Ramos (cell line): ENCODE results near the gene TRIM10.
"Not testable (repeated sequence)": the region's sequence is repeated elsewhere in the genome, so short reads cannot be mapped to it uniquely, and the experiment has no call there.

Experiments used
- in situ Hi-C: fragments of 300-500 bp; cut with MboI; formaldehyde crosslinking; loops from one replicate; pipeline ENCODE4 v1.14.3; 2022; ENCODE audit warnings: low sequenced_read_pairs; ENCODE audit not compliant: unreplicated experiment

Gene TRIM10

GRCh38 chr6:30155520-30156261 is 5.3 kb downstream of the TRIM10 start:
- in situ Hi-C loops = no loop called here

GRCh38 chr6:30154709-30155519 is 6.1 kb downstream of the TRIM10 start:
- in situ Hi-C loops = no loop called here

GRCh38 chr6:30154061-30154460 is 7.0 kb downstream of the TRIM10 start:
- in situ Hi-C loops = no loop called here

- in situ Hi-C loops = no loop called here
Observed at GRCh38 chr6:30152910-30153610, 8.0 kb downstream of the TRIM10 start.

GRCh38 chr6:30152016-30152673 is 8.9 kb downstream of the TRIM10 start:
- in situ Hi-C loops = no loop called here

- in situ Hi-C loops = no loop called here
Observed at GRCh38 chr6:30151580-30151979, 9.4 kb downstream of the TRIM10 start.

GRCh38 chr6:30150671-30151395 is 10.2 kb downstream of the TRIM10 start:
- in situ Hi-C loops = no loop called here

- in situ Hi-C loops = no loop called here
Observed at GRCh38 chr6:30149858-30150550, 11.0 kb downstream of the TRIM10 start.

- in situ Hi-C loops = no loop called here
Observed at GRCh38 chr6:30149234-30149633, 11.8 kb downstream of the TRIM10 start.

GRCh38 chr6:30147096-30147495 is 13.9 kb downstream of the TRIM10 start:
- in situ Hi-C loops = no loop called here

GRCh38 chr6:30145818-30146217 is 15.2 kb downstream of the TRIM10 start:
- in situ Hi-C loops = no loop called here

- in situ Hi-C loops = no loop called here
Observed at GRCh38 chr6:30144811-30145210, 16.2 kb downstream of the TRIM10 start.

GRCh38 chr6:30143780-30144179 is 17.2 kb downstream of the TRIM10 start:
- in situ Hi-C loops = no loop called here

GRCh38 chr6:30142665-30143064 is 18.3 kb downstream of the TRIM10 start:
- in situ Hi-C loops = no loop called here

- in situ Hi-C loops = not testable (repeated sequence)
Observed at GRCh38 chr6:30140240-30140639, 20.8 kb downstream of the TRIM10 start.

- in situ Hi-C loops = no loop called here
Observed at GRCh38 chr6:30136570-30137286, 24.3 kb downstream of the TRIM10 start.

GRCh38 chr6:30135757-30136156 is 25.3 kb downstream of the TRIM10 start, which contains the start of gene TRIM40:
Gene TRIM40, plus strand, starts transcription at chr6:30136140. Its CDS starts 897 bp downstream, at chr6:30137037.
- in situ Hi-C loops = no loop called here

GRCh38 chr6:30135147-30135546 is 25.9 kb downstream of the TRIM10 start:
- in situ Hi-C loops = no loop called here
